Measurements from ENCODE around the gene CAD.
"Not testable (repeated sequence)": the region's sequence is repeated elsewhere in the genome, so short reads cannot be mapped to it uniquely, and the experiment has no call there.

The CAD gene

GRCh38 chr2:27185331-27186026 lies 31.7 kb upstream of the CAD start:
- Histone ChIP-seq H3K9me3 (ENCODE audit: control insufficient read depth, low read length) (no peaks in the 10 kb centered on the region), H3K4me1 (ENCODE audit: control insufficient read depth, insufficient read depth, low read length) (no peaks in the 10 kb centered on the region), H3K27me3 (ENCODE audit: control insufficient read depth, insufficient read depth, low read length) (no peaks in the 10 kb centered on the region), H3K9ac (ENCODE audit: low read length) (no peak overlapping the region), H3K36me3 (ENCODE audit: control insufficient read depth, insufficient read depth, low read length) (no peaks in the 10 kb centered on the region), H3K4me3 (ENCODE audit: low read length) (no peak overlapping the region)

GRCh38 chr2:27186613-27187345 lies 30.4 kb upstream of the CAD start:
- Histone ChIP-seq H3K36me3 (ENCODE audit: control insufficient read depth, insufficient read depth, low read length) (no peaks in the 10 kb centered on the region), H3K9ac (ENCODE audit: low read length) (no peak overlapping the region), H3K27me3 (ENCODE audit: control insufficient read depth, insufficient read depth, low read length) (no peaks in the 10 kb centered on the region)

GRCh38 chr2:27189989-27190388 lies 27.2 kb upstream of the CAD start:
- Histone ChIP-seq H3K4me3 (ENCODE audit: low read length) (no peak overlapping the region), H3K9me3 (ENCODE audit: control insufficient read depth, low read length) (no peaks in the 10 kb centered on the region), H3K4me1 (ENCODE audit: control insufficient read depth, insufficient read depth, low read length) (no peaks in the 10 kb centered on the region), H3K36me3 (ENCODE audit: control insufficient read depth, insufficient read depth, low read length) (no peaks in the 10 kb centered on the region), H3K9ac (ENCODE audit: low read length) (no peak overlapping the region), H3K27me3 (ENCODE audit: control insufficient read depth, insufficient read depth, low read length) (no peaks in the 10 kb centered on the region)

More at GRCh38 chr2:27186613-27187345, 30.4 kb upstream of the CAD start:
- H3K4me1 ChIP-seq (ENCODE audit: control insufficient read depth, insufficient read depth, low read length) = no peaks in the 10 kb centered on the region
- no peaks in the 10 kb centered on the region for H3K9me3 ChIP-seq (ENCODE audit: control insufficient read depth, low read length)
- H3K4me3 ChIP-seq (ENCODE audit: low read length) = no peak overlapping the region

- no peaks in the 10 kb centered on the region for H3K4me1 ChIP-seq (ENCODE audit: control insufficient read depth, insufficient read depth, low read length)
- no peaks in the 10 kb centered on the region for H3K36me3 ChIP-seq (ENCODE audit: control insufficient read depth, insufficient read depth, low read length)
- no peak overlapping the region for H3K9ac ChIP-seq (ENCODE audit: low read length)
- H3K27me3 ChIP-seq (ENCODE audit: control insufficient read depth, insufficient read depth, low read length) = no peaks in the 10 kb centered on the region
- no peaks in the 10 kb centered on the region for H3K9me3 ChIP-seq (ENCODE audit: control insufficient read depth, low read length)
- no peak overlapping the region for H3K4me3 ChIP-seq (ENCODE audit: low read length)
These were observed 25.9 kb upstream of the CAD start for GRCh38 chr2:27191070-27191829.

GRCh38 chr2:27194538-27195354 lies 22.4 kb upstream of the CAD start:
- H3K27me3 ChIP-seq (ENCODE audit: control insufficient read depth, insufficient read depth, low read length) = no peaks in the 10 kb centered on the region
- no peaks in the 10 kb centered on the region for H3K36me3 ChIP-seq (ENCODE audit: control insufficient read depth, insufficient read depth, low read length)
- no peaks in the 10 kb centered on the region for H3K9me3 ChIP-seq (ENCODE audit: control insufficient read depth, low read length)
- no peak overlapping the region for H3K4me3 ChIP-seq (ENCODE audit: low read length)
- H3K4me1 ChIP-seq (ENCODE audit: control insufficient read depth, insufficient read depth, low read length) = no peaks in the 10 kb centered on the region
- no peak overlapping the region for H3K9ac ChIP-seq (ENCODE audit: low read length)

GRCh38 chr2:27195799-27196198 lies 21.4 kb upstream of the CAD start:
- H3K9me3 ChIP-seq (ENCODE audit: control insufficient read depth, low read length); H3K27me3 ChIP-seq (ENCODE audit: control insufficient read depth, insufficient read depth, low read length); H3K4me3 ChIP-seq (ENCODE audit: low read length); H3K36me3 ChIP-seq (ENCODE audit: control insufficient read depth, insufficient read depth, low read length); H3K4me1 ChIP-seq (ENCODE audit: control insufficient read depth, insufficient read depth, low read length); H3K9ac ChIP-seq (ENCODE audit: low read length): not testable (repeated sequence)

GRCh38 chr2:27198068-27198467 lies 19.1 kb upstream of the CAD start:
- not testable (repeated sequence) for H3K9ac ChIP-seq (ENCODE audit: low read length); H3K27me3 ChIP-seq (ENCODE audit: control insufficient read depth, insufficient read depth, low read length); H3K9me3 ChIP-seq (ENCODE audit: control insufficient read depth, low read length); H3K4me3 ChIP-seq (ENCODE audit: low read length); H3K36me3 ChIP-seq (ENCODE audit: control insufficient read depth, insufficient read depth, low read length); H3K4me1 ChIP-seq (ENCODE audit: control insufficient read depth, insufficient read depth, low read length)

GRCh38 chr2:27198627-27199026 lies 18.5 kb upstream of the CAD start:
- no peaks in the 10 kb centered on the region for H3K27me3 ChIP-seq (ENCODE audit: control insufficient read depth, insufficient read depth, low read length)
- H3K4me1 ChIP-seq (ENCODE audit: control insufficient read depth, insufficient read depth, low read length) = no peaks in the 10 kb centered on the region
- H3K9ac ChIP-seq (ENCODE audit: low read length) = no peak overlapping the region

GRCh38 chr2:27199241-27199640 lies 17.9 kb upstream of the CAD start:
- Histone ChIP-seq H3K9ac (ENCODE audit: low read length) (no peak overlapping the region), H3K27me3 (ENCODE audit: control insufficient read depth, insufficient read depth, low read length) (no peaks in the 10 kb centered on the region), H3K4me3 (ENCODE audit: low read length) (no peak overlapping the region), H3K36me3 (ENCODE audit: control insufficient read depth, insufficient read depth, low read length) (no peaks in the 10 kb centered on the region), H3K9me3 (ENCODE audit: control insufficient read depth, low read length) (no peaks in the 10 kb centered on the region), H3K4me1 (ENCODE audit: control insufficient read depth, insufficient read depth, low read length) (no peaks in the 10 kb centered on the region)

More at GRCh38 chr2:27198627-27199026, 18.5 kb upstream of the CAD start:
- Histone ChIP-seq H3K36me3 (ENCODE audit: control insufficient read depth, insufficient read depth, low read length) (no peaks in the 10 kb centered on the region), H3K4me3 (ENCODE audit: low read length) (no peak overlapping the region), H3K9me3 (ENCODE audit: control insufficient read depth, low read length) (no peaks in the 10 kb centered on the region)

- peaks cover 5% of the 10 kb centered on the region for H3K4me1 ChIP-seq (ENCODE audit: control insufficient read depth, insufficient read depth, low read length)
- no peaks in the 10 kb centered on the region for H3K27me3 ChIP-seq (ENCODE audit: control insufficient read depth, insufficient read depth, low read length)
- H3K9me3 ChIP-seq (ENCODE audit: control insufficient read depth, low read length) = no peaks in the 10 kb centered on the region
- H3K9ac ChIP-seq (ENCODE audit: low read length) = no peak overlapping the region
- no peaks in the 10 kb centered on the region for H3K36me3 ChIP-seq (ENCODE audit: control insufficient read depth, insufficient read depth, low read length)
- H3K4me3 ChIP-seq (ENCODE audit: low read length) = no peak overlapping the region
These were observed 15.5 kb upstream of the CAD start for GRCh38 chr2:27201675-27202074.

- Histone ChIP-seq H3K9me3 (ENCODE audit: control insufficient read depth, low read length) (no peaks in the 10 kb centered on the region), H3K27me3 (ENCODE audit: control insufficient read depth, insufficient read depth, low read length) (no peaks in the 10 kb centered on the region), H3K4me3 (ENCODE audit: low read length) (no peak overlapping the region), H3K9ac (ENCODE audit: low read length) (no peak overlapping the region), H3K4me1 (ENCODE audit: control insufficient read depth, insufficient read depth, low read length) (peaks cover 5% of the 10 kb centered on the region), H3K36me3 (ENCODE audit: control insufficient read depth, insufficient read depth, low read length) (no peaks in the 10 kb centered on the region)
These were observed 14.3 kb upstream of the CAD start for GRCh38 chr2:27202854-27203253.
